Trophoblast cell (in vitro differentiated cells and primary cell): ENCODE data around the gene OTX1.

Experiments
- DNase-seq, 2 donors: peaks; one replicate each; pipeline ENCODE4 v3.0.0-alpha.2; 2016
- H2AFZ ChIP-seq: 2 replicates; pipeline ENCODE4 v1.6.1; 2013; ENCODE audit warnings: low read length, moderate library complexity, mild to moderate bottlenecking; ENCODE audit not compliant: insufficient read depth, poor library complexity
- H2AK5ac ChIP-seq: 2 replicates; pipeline ENCODE4 v1.6.1; 2013; ENCODE audit warnings: mild to moderate bottlenecking, low read length
- H2BK120ac ChIP-seq: 2 replicates; pipeline ENCODE4 v1.6.1; 2013; ENCODE audit warnings: low read length, mild to moderate bottlenecking, moderate library complexity; ENCODE audit not compliant: insufficient read depth, poor library complexity
- H2BK12ac ChIP-seq: 2 replicates; pipeline ENCODE4 v1.6.1; 2013; ENCODE audit warnings: mild to moderate bottlenecking, low read length, moderate library complexity
- H2BK5ac ChIP-seq: 2 replicates; pipeline ENCODE4 v1.6.1; 2013; ENCODE audit warnings: low read length, low read depth, moderate library complexity, mild to moderate bottlenecking; ENCODE audit not compliant: poor library complexity
- H3K14ac ChIP-seq: 2 replicates; pipeline ENCODE4 v1.6.1; 2013; ENCODE audit warnings: mild to moderate bottlenecking, low read length
- H3K18ac ChIP-seq: 2 replicates; pipeline ENCODE4 v1.6.1; 2013; ENCODE audit warnings: mild to moderate bottlenecking, low read length
- H3K23ac ChIP-seq: 2 replicates; pipeline ENCODE4 v1.6.1; 2013; ENCODE audit warnings: low read length
- H3K27ac ChIP-seq: 2 replicates; pipeline ENCODE4 v1.5.1; 2013; ENCODE audit warnings: low read depth, mild to moderate bottlenecking, inconsistent platforms, low read length, moderate library complexity
- H3K27me3 ChIP-seq: 2 replicates; pipeline ENCODE4 v1.6.1; 2013; ENCODE audit warnings: inconsistent platforms, mild to moderate bottlenecking, low read length, moderate library complexity; ENCODE audit not compliant: insufficient read depth
- H3K36me3 ChIP-seq, 2 experiments: 1 replicate in 1 of 2; 2 replicates in 1 of 2; pipeline ENCODE4 v1.6.1; 2013; ENCODE audit warnings: low read length in 2 of 2, mild to moderate bottlenecking in 2 of 2, moderate library complexity in 1 of 2; ENCODE audit not compliant: insufficient read depth in 2 of 2, control insufficient read depth in 1 of 2
- H3K4ac ChIP-seq: 2 replicates; pipeline ENCODE4 v1.6.1; 2013; ENCODE audit warnings: low read depth, mild to moderate bottlenecking, low read length, moderate library complexity
- H3K4me1 ChIP-seq, 2 experiments: 1 replicate in 1 of 2; 2 replicates in 1 of 2; pipeline ENCODE4 v1.6.1; 2013; ENCODE audit warnings: low read length in 2 of 2, mild to moderate bottlenecking in 2 of 2, moderate library complexity in 1 of 2; ENCODE audit not compliant: insufficient read depth in 2 of 2, control insufficient read depth in 1 of 2
- H3K4me2 ChIP-seq: 2 replicates; pipeline ENCODE4 v1.6.1; 2013; ENCODE audit warnings: inconsistent platforms, mild to moderate bottlenecking, low read length, moderate library complexity
- H3K4me3 ChIP-seq: 2 replicates; pipeline ENCODE4 v1.5.1; 2013; ENCODE audit warnings: mild to moderate bottlenecking, low read depth, low read length, inconsistent platforms
- H3K79me1 ChIP-seq: one replicate; pipeline ENCODE4 v1.6.1; 2013; ENCODE audit warnings: low read length
- H3K79me2 ChIP-seq: 2 replicates; pipeline ENCODE4 v1.6.1; 2013; ENCODE audit warnings: low read length, mild to moderate bottlenecking; ENCODE audit not compliant: control insufficient read depth, insufficient read depth, poor library complexity
- H3K9ac ChIP-seq: 2 replicates; pipeline ENCODE4 v1.6.1; 2013; ENCODE audit warnings: mild to moderate bottlenecking, low read length
- H3K9me3 ChIP-seq: 2 replicates; pipeline ENCODE4 v1.6.1; 2013; ENCODE audit warnings: low read depth, mild to moderate bottlenecking, control low read depth, inconsistent platforms, low read length; ENCODE audit not compliant: insufficient read depth
- H4K12ac ChIP-seq: 2 replicates; pipeline ENCODE4 v1.6.1; 2013; ENCODE audit warnings: low read depth, mild to moderate bottlenecking, low read length, moderate library complexity
- H4K8ac ChIP-seq: 2 replicates; pipeline ENCODE4 v1.6.1; 2013; ENCODE audit warnings: low read depth, mild to moderate bottlenecking, low read length, moderate library complexity
- H4K91ac ChIP-seq: one replicate; pipeline ENCODE4 v1.6.1; 2013; ENCODE audit warnings: low read depth, mild to moderate bottlenecking, low read length, moderate library complexity
- WGBS: extraction: QIAGEN DNeasy Blood & Tissue Kit; methylation state at CpG from one replicate; pipeline ENCODE4 v1.1.7; 2013; ENCODE audit warnings: missing lambda C conversion rate; ENCODE audit not compliant: insufficient read length, insufficient coverage; ENCODE audit errors: extremely low coverage; 5-methylcytosine and 5-hydroxymethylcytosine counted together

The OTX1 gene

DNA sequence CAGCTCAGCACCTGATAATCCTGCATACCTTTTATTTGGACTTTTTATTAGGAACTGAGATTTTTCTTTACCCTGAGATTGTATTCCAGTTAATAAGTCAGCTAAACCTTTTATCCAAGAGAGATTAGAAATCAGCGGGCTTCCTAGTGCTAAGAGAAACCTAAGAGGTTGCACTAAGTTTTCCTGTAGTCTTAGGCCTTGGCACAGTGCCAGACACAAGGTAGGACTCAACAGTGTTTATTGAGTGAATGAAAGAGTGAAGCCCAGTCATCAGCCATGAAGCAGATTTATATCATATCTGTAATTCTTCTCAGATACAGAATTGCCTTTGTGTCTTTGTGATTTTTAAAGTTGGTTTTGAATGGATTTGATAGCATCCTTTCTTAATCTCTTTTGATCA, 13.6 kb downstream of the OTX1 start:
- H3K36me3 ChIP-seq, result no peaks in the 10 kb centered on the region
- H3K4me3 ChIP-seq, result no peak overlapping the region
- no peak overlapping the region for H4K8ac ChIP-seq
- no peak overlapping the region for H3K18ac ChIP-seq
- H3K9me3 ChIP-seq, result peaks cover 5% of the 10 kb centered on the region
- no peak overlapping the region for H3K9ac ChIP-seq
- H3K4ac ChIP-seq, result no peak overlapping the region
- no peak for DNase-seq
- H3K27ac ChIP-seq, result no peak overlapping the region
- no peak overlapping the region for H2AFZ ChIP-seq
- no peak overlapping the region for H2BK5ac ChIP-seq
- H3K27me3 ChIP-seq, result peaks cover 10% of the 10 kb centered on the region
- no peaks in the 10 kb centered on the region for H3K79me2 ChIP-seq
- H3K79me1 ChIP-seq, result no peaks in the 10 kb centered on the region
- H2BK12ac ChIP-seq, result no peak overlapping the region
- no peak overlapping the region for H2BK120ac ChIP-seq
- H2AK5ac ChIP-seq, result no peak overlapping the region
- H3K4me1 ChIP-seq, result peaks cover 4 to 5% of the 10 kb centered on the region in 2 experiments
- H3K4me2 ChIP-seq, result no peak overlapping the region
- H4K91ac ChIP-seq, result no peak overlapping the region
- H4K12ac ChIP-seq, result no peak overlapping the region
- WGBS, result no CpG with 5 or more reads among the region's 1 CpG
- H3K23ac ChIP-seq, result no peak overlapping the region
- H3K14ac ChIP-seq, result no peak overlapping the region

DNA sequence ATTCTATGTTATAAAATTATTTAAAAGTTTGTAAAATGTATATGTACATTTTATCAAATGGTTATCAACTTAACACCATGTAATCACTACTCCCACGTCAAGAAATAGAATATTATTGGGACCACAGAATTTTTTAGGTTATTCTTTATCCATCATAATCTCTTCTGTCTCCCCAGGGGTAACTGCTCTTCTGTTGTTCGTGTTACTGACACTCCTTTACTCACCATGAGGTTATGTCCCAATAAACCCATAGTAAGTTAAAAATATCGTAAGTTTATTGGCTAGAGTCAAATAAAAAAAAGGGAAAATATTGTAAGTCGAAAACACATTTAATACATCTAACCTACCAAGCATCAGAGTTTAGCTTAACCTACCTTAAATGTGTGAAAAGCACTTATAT, 14.0 kb downstream of the OTX1 start:
- Histone ChIP-seq H2BK120ac (no peak overlapping the region), H4K91ac (no peak overlapping the region), H2BK12ac (no peak overlapping the region), H3K23ac (no peak overlapping the region), H3K27ac (no peak overlapping the region), H4K8ac (no peak overlapping the region), H2AK5ac (no peak overlapping the region), H3K4me3 (no peak overlapping the region), H3K36me3 (no peaks in the 10 kb centered on the region), H3K79me2 (no peaks in the 10 kb centered on the region), H3K79me1 (no peaks in the 10 kb centered on the region), H3K9me3 (peaks cover under 1% of the 10 kb centered on the region), H4K12ac (no peak overlapping the region), H3K14ac (no peak overlapping the region), H2AFZ (no peak overlapping the region), H2BK5ac (no peak overlapping the region), H3K4me1 (peaks cover 0 to under 1% of the 10 kb centered on the region in 2 experiments), H3K4me2 (no peak overlapping the region), H3K27me3 (peaks cover 5% of the 10 kb centered on the region), H3K4ac (no peak overlapping the region), H3K18ac (no peak overlapping the region), H3K9ac (no peak overlapping the region)
- DNase-seq, result no peak
- no CpG with 5 or more reads among the region's 4 CpGs for WGBS

DNA sequence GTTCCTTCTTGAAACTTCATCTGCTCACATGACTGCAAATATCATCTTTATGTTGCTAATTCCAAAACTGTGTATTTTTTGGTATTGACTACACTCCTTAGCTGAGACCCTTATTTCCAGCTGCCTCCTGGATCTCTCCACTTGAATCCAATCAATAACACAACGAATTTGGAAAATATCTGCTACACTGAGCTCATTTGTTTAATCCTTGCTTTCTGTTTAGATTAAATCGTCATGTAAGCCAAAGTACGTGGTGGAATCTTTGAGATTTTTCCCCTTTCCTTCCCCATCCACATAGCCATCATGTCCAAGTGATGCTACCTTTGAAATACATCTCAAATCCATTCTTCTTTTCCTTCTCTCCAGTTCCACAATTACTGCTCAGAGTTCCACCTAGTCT, 15.6 kb downstream of the OTX1 start:
- Histone ChIP-seq H3K4me3 (no peak overlapping the region), H3K14ac (no peak overlapping the region), H3K36me3 (no peaks in the 10 kb centered on the region), H3K79me2 (no peaks in the 10 kb centered on the region), H3K9me3 (no peaks in the 10 kb centered on the region), H3K79me1 (no peaks in the 10 kb centered on the region), H4K12ac (no peak overlapping the region), H2BK5ac (no peak overlapping the region), H3K23ac (no peak overlapping the region), H3K4me1 (no peaks in the 10 kb centered on the region), H3K27me3 (no peaks in the 10 kb centered on the region), H2BK12ac (no peak overlapping the region), H3K9ac (no peak overlapping the region), H2BK120ac (no peak overlapping the region), H2AFZ (no peak overlapping the region), H3K18ac (no peak overlapping the region), H3K4ac (no peak overlapping the region), H3K4me2 (no peak overlapping the region), H4K91ac (no peak overlapping the region), H4K8ac (no peak overlapping the region), H2AK5ac (no peak overlapping the region), H3K27ac (no peak overlapping the region)
- no CpG with 5 or more reads among the region's 3 CpGs for WGBS
- DNase-seq, result no peak

DNA sequence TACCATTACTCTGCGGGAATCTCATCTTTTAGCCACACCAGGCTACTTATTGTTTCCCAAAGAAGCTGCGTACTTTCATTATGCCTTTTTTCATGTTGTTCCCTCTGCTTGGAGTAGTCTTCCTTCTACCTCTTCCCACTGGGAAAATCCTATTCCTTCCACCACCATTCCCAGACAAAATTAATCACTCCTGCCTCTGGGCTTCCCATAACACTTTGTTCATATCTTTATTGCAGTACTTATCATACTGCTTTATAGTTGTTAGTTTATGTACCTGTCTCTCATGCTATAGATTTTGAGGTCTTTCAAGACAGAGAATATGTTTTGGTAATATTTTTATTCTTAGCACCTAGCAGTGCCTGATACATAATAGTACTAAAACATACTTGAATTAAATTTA, 16.2 kb downstream of the OTX1 start:
- H3K79me2 ChIP-seq, result no peaks in the 10 kb centered on the region
- DNase-seq, result no peak
- H2AFZ ChIP-seq, result no peak overlapping the region
- no peak overlapping the region for H3K18ac ChIP-seq
- H3K36me3 ChIP-seq, result no peaks in the 10 kb centered on the region
- no peak overlapping the region for H2BK120ac ChIP-seq
- no peak overlapping the region for H2BK12ac ChIP-seq
- H2BK5ac ChIP-seq, result no peak overlapping the region
- no CpG with 5 or more reads among the region's 2 CpGs for WGBS
- H4K12ac ChIP-seq, result no peak overlapping the region
- H3K23ac ChIP-seq, result no peak overlapping the region
- no peaks in the 10 kb centered on the region for H3K9me3 ChIP-seq
- H3K4me2 ChIP-seq, result no peak overlapping the region
- no peak overlapping the region for H4K8ac ChIP-seq
- no peaks in the 10 kb centered on the region for H3K4me1 ChIP-seq
- no peak overlapping the region for H3K4me3 ChIP-seq
- H3K14ac ChIP-seq, result no peak overlapping the region
- no peaks in the 10 kb centered on the region for H3K27me3 ChIP-seq
- no peak overlapping the region for H4K91ac ChIP-seq
- H3K79me1 ChIP-seq, result no peaks in the 10 kb centered on the region
- no peak overlapping the region for H3K9ac ChIP-seq
- no peak overlapping the region for H3K4ac ChIP-seq
- H3K27ac ChIP-seq, result no peak overlapping the region
- no peak overlapping the region for H2AK5ac ChIP-seq
